Lower leg skin (tissue), 3 donors: ENCODE results near the gene HOXC6.

ENCODE experiments used
- POLR2A ChIP-seq, 2 donors: fragments of 450-650 bp; IDR thresholded peaks; one replicate each; pipeline ENCODE4 v1.6.1; 2016 to 2017; ENCODE audit warnings: antibody characterized with exemption in 2 of 2, mild to moderate bottlenecking in 1 of 2, moderate library complexity in 1 of 2
- TF ChIP-seq, protein P1 (sequence below), 3 donors: fragments of 450-650 bp; IDR thresholded peaks; one replicate each; pipeline ENCODE4 v1.5.1; 2016; ENCODE audit warnings: antibody characterized with exemption in 3 of 3, mild to moderate bottlenecking in 3 of 3, moderate library complexity in 2 of 3

GRCh38 chr12:54019924-54020590 is 8.2 kb upstream of the HOXC6 start:
- no peak for TF ChIP-seq POLR2A (IDR thresholded peaks at IDR 0.05)
- TF ChIP-seq, protein P1, sequence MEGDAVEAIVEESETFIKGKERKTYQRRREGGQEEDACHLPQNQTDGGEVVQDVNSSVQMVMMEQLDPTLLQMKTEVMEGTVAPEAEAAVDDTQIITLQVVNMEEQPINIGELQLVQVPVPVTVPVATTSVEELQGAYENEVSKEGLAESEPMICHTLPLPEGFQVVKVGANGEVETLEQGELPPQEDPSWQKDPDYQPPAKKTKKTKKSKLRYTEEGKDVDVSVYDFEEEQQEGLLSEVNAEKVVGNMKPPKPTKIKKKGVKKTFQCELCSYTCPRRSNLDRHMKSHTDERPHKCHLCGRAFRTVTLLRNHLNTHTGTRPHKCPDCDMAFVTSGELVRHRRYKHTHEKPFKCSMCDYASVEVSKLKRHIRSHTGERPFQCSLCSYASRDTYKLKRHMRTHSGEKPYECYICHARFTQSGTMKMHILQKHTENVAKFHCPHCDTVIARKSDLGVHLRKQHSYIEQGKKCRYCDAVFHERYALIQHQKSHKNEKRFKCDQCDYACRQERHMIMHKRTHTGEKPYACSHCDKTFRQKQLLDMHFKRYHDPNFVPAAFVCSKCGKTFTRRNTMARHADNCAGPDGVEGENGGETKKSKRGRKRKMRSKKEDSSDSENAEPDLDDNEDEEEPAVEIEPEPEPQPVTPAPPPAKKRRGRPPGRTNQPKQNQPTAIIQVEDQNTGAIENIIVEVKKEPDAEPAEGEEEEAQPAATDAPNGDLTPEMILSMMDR (IDR thresholded peaks at IDR 0.05), result no peak
